Ishikawa (cell line): ENCODE measurements around the gene KCTD6.

ENCODE experiments used
- CEBPB ChIP-seq: IDR thresholded peaks from 2 replicates; pipeline ENCODE4 v1.6.1; 2012
- EGR1 ChIP-seq: IDR thresholded peaks from 2 replicates; pipeline ENCODE4 v1.6.1; 2012
- EP300 ChIP-seq: IDR thresholded peaks from 2 replicates; pipeline ENCODE4 v1.6.1; 2012; ENCODE audit warnings: borderline replicate concordance
- FOXM1 ChIP-seq: IDR thresholded peaks from 2 replicates; pipeline ENCODE4 v1.6.1; 2012; ENCODE audit warnings: low read depth, borderline replicate concordance
- MAX ChIP-seq: IDR thresholded peaks from 2 replicates; pipeline ENCODE4 v1.6.1; 2012
- NFIC ChIP-seq: IDR thresholded peaks from 2 replicates; pipeline ENCODE4 v1.6.1; 2012
- RAD21 ChIP-seq: IDR thresholded peaks from 2 replicates; pipeline ENCODE4 v1.6.1; 2012; ENCODE audit warnings: low read depth
- REST ChIP-seq: IDR thresholded peaks from 2 replicates; pipeline ENCODE4 v1.6.1; 2012; ENCODE audit warnings: low read depth, mild to moderate bottlenecking
- TAF1 ChIP-seq: IDR thresholded peaks from 2 replicates; pipeline ENCODE4 v1.6.1; 2012; ENCODE audit warnings: low read depth, mild to moderate bottlenecking
- YY1 ChIP-seq: IDR thresholded peaks from 2 replicates; pipeline ENCODE4 v1.6.1; 2012; ENCODE audit warnings: low read depth
- ZBTB7A ChIP-seq: IDR thresholded peaks from 2 replicates; pipeline ENCODE4 v1.6.1; 2012; ENCODE audit warnings: low read depth
- TF ChIP-seq, protein P1 (sequence below): IDR thresholded peaks from 2 replicates; pipeline ENCODE4 v1.6.1; 2012

DNA sequence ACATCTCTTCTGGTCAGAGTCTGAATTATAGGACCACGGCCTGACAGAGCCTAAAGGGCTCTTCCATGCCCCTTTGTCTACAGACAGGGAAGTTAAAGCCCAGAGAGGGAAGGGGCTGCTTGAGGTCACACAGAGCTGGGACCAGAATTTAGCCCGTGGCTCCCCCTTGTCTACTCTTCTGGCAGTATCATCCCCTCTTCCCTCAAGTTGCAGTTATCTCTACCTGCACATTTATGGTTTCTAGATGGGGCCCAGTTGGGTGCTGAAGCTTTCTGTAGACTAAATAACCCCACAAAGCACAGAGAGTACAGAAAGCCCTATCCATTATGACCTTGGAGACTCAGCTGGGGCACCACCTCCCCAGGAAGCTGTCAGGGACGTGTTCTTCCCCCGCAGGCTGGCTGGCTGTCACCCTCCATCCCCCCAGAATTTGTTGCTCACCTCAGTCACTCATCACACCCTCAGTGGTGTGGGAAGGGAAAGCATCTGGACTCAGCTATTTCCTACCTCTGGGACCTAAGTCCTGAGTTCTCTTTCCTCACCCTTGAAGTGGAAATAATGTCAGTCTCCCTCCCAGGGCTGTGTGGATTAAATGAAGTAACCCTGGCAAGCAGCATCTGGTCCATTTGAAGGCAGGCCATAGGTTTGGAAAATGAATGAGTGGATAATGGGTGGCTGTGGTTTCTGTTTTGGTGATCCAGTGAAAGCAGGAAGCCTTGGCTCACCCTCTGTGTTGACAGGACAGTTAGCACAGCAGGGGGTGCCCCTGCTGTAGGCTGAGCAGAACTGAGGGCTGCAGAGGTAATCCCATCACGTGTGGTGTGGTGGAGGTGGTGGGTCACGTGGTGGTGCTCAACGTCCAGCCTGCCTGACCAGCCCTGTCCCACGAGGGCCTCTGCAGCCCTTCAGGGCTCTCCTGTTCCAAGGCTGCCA is 28.8 kb downstream of the KCTD6 start:
- TF ChIP-seq EP300 = no peak
- no peak for TF ChIP-seq YY1
- TF ChIP-seq REST = no peak
- TF ChIP-seq TAF1 = no peak
- no peak for TF ChIP-seq ZBTB7A
- no peak for TF ChIP-seq CEBPB
- TF ChIP-seq NFIC = no peak
- no peak for TF ChIP-seq FOXM1
- 0 out of 2 replicates have a peak, but pooled peaks have one; percentile 47 for TF ChIP-seq MAX
- TF ChIP-seq RAD21 = no peak
- TF ChIP-seq, protein P1, sequence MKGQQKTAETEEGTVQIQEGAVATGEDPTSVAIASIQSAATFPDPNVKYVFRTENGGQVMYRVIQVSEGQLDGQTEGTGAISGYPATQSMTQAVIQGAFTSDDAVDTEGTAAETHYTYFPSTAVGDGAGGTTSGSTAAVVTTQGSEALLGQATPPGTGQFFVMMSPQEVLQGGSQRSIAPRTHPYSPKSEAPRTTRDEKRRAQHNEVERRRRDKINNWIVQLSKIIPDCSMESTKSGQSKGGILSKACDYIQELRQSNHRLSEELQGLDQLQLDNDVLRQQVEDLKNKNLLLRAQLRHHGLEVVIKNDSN = peak; percentile 83
- TF ChIP-seq EGR1 = no peak
